ENCODE data around the gene YIPF4. TPM values are rescaled to one million over a fixed set of nuclear protein-coding genes. Genes with fewer than 3 reads are reported as not detected.

Gene YIPF4
- total and polyA plus RNA-seq, 2 of the 4 experiments (the other 2 are of a cell fraction), result 3.6 to 6.8 TPM

GRCh38 chr2:32237996-32238395 lies 39.7 kb upstream of the YIPF4 start:
- H3K27ac ChIP-seq (ENCODE audit: insufficient read depth, low read length), result no peak overlapping the region
- H3K79me1 ChIP-seq (ENCODE audit: low read depth in 1 of 2, low read length in 2 of 2), result no peaks in the 10 kb centered on the region
- no peak overlapping the region for H2BK15ac ChIP-seq (ENCODE audit: low read depth, low read length)
- BruUV-seq (replicated peaks), result no TSS peak
- no peak overlapping the region for H3K4ac ChIP-seq (ENCODE audit: low read depth, low read length)
- ATAC-seq (ENCODE audit: low read depth) (no peak), DNase-seq (no peak)
- H3K23ac ChIP-seq (ENCODE audit: low read depth, low read length), result no peak overlapping the region
- TF ChIP-seq CEBPB (IDR thresholded peaks at IDR 0.05; ENCODE audit: low read depth, low read length) (no peak), POLR2A (IDR thresholded peaks at IDR 0.05; ENCODE audit: low read depth, low read length) (no peak), CHD1 (IDR thresholded peaks at IDR 0.05; ENCODE audit: low read depth, low read length) (no peak), CTCF (conservative IDR thresholded peaks at IDR 0.05; ENCODE audit: low read depth, low read length) (no peak), MXI1 (IDR thresholded peaks at IDR 0.05; ENCODE audit: borderline replicate concordance, low read depth, low read length) (no peak), RCOR1 (IDR thresholded peaks at IDR 0.05; ENCODE audit: insufficient replicate concordance, low read length) (no peak), MAZ (IDR thresholded peaks at IDR 0.05; ENCODE audit: borderline replicate concordance, low read depth, low read length) (no peak), NFE2L2 (IDR thresholded peaks at IDR 0.05; ENCODE audit: low read depth, low read length) (no peak), USF2 (IDR thresholded peaks at IDR 0.05; ENCODE audit: low read depth, low read length) (no peak), RAD21 (IDR thresholded peaks at IDR 0.05; ENCODE audit: low read length) (no peak), ELK1 (IDR thresholded peaks at IDR 0.05; ENCODE audit: borderline replicate concordance, low read depth, low read length) (no peak), FOS (IDR thresholded peaks at IDR 0.05; ENCODE audit: low read depth, low read length) (no peak), BHLHE40 (IDR thresholded peaks at IDR 0.05; ENCODE audit: low read depth, low read length) (no peak), MAFK (IDR thresholded peaks at IDR 0.05; ENCODE audit: low read depth, low read length) (no peak), SMC3 (IDR thresholded peaks at IDR 0.05; ENCODE audit: low read depth, low read length) (no peak), RFX5 (IDR thresholded peaks at IDR 0.05; ENCODE audit: low read depth, low read length) (no peak)
- no peak overlapping the region for H3K9ac ChIP-seq (ENCODE audit: low read depth, low read length)
- H2BK120ac ChIP-seq (ENCODE audit: low read depth, low read length), result no peak overlapping the region
- H3K36me3 ChIP-seq (ENCODE audit: control insufficient read depth, insufficient read depth, low read length), result no peaks in the 10 kb centered on the region
- H3K9me3 ChIP-seq (ENCODE audit: control insufficient read depth, insufficient read depth, low read length), result no peaks in the 10 kb centered on the region
- in situ Hi-C loops (cut with MboI; ENCODE audit: low sequenced_read_pairs), result no loop called here
- ChIA-PET POLR2A (ENCODE audit: unreplicated experiment) (no interaction called here), CTCF (no interaction called here)
- no peak overlapping the region for H4K8ac ChIP-seq (ENCODE audit: low read depth in 2 of 2, low read length in 2 of 2)
- no peaks in the 10 kb centered on the region for H3K9me1 ChIP-seq (ENCODE audit: insufficient read depth, low read length)
- no peak overlapping the region for H4K5ac ChIP-seq (ENCODE audit: low read depth, low read length)
- no peak overlapping the region for H2BK5ac ChIP-seq (ENCODE audit: low read depth, low read length, poor library complexity, severe bottlenecking)
- no peaks in the 10 kb centered on the region for H4K20me1 ChIP-seq (ENCODE audit: insufficient read depth, low read length)
- no peak overlapping the region for H3K56ac ChIP-seq (ENCODE audit: extremely low read depth, insufficient read depth, low read length)
- no peak overlapping the region for H3K4me2 ChIP-seq (ENCODE audit: low read depth, low read length)
- no peak overlapping the region for H3K14ac ChIP-seq (replicated peaks; ENCODE audit: low read depth, low read length)
- H2BK20ac ChIP-seq (ENCODE audit: low read depth, low read length), result no peak overlapping the region
- no peak overlapping the region for H2AK5ac ChIP-seq (ENCODE audit: low read depth, low read length)
- H2AFZ ChIP-seq (replicated peaks; ENCODE audit: low read length, poor library complexity), result no peak overlapping the region
- H2AK9ac ChIP-seq (replicated peaks; ENCODE audit: low read depth, low read length, poor library complexity), result no peak overlapping the region
- no peak overlapping the region for H3K4me3 ChIP-seq (ENCODE audit: insufficient read depth, low read depth, low read length)
- no peak overlapping the region for H4K91ac ChIP-seq (ENCODE audit: insufficient read depth, low read depth, low read length)
- intact Hi-C loops (cut with micrococcal nuclease), result no loop called here
- WGBS, 2 experiments (ENCODE audit: extremely low coverage in 2 of 2, insufficient read length in 1 of 2), result no CpG with 5 or more reads among the region's 2 CpGs
- H3K18ac ChIP-seq (ENCODE audit: low read depth, low read length), result no peak overlapping the region
- no peaks in the 10 kb centered on the region for H3K27me3 ChIP-seq (ENCODE audit: control insufficient read depth, insufficient read depth, low read length)
- dilution Hi-C loops (cut with HindIII; ENCODE audit: low sequenced_read_pairs, unreplicated experiment), result no loop called here
- no peaks in the 10 kb centered on the region for H3K4me1 ChIP-seq (ENCODE audit: control insufficient read depth, insufficient read depth, low read length)

Data from IMR-90 (cell line).